DND-41 (cell line): ENCODE results near the gene EIF4G3.

Experiments
- ATAC-seq: fragments of 200-7000 bp; cut with Tn5 transposase; 3 replicates; pipeline ENCODE4 v1.9.1; 2021; ENCODE audit warnings: low read depth; ENCODE audit not compliant: insufficient read depth
- DNase-seq: peaks from one replicate; pipeline ENCODE4 v3.0.0-alpha.2; 2020
- H2AFZ ChIP-seq: 2 replicates; pipeline ENCODE4 v1.6.0; 2012; ENCODE audit warnings: low read depth, low read length
- H3K27ac ChIP-seq: 2 replicates; pipeline ENCODE4 v1.5.1; 2012; ENCODE audit warnings: low read length, inconsistent platforms
- H3K27me3 ChIP-seq: fragments of 200-600 bp; sonication (generic); 2 replicates; pipeline ENCODE4 v1.6.0; 2012; ENCODE audit warnings: low read length, mild to moderate bottlenecking, inconsistent platforms; ENCODE audit not compliant: insufficient read depth, poor library complexity
- H3K36me3 ChIP-seq: 2 replicates; pipeline ENCODE4 v1.5.1; 2012; ENCODE audit warnings: low read length, inconsistent platforms; ENCODE audit not compliant: insufficient read depth
- H3K4me1 ChIP-seq: 2 replicates; pipeline ENCODE4 v1.5.1; 2012; ENCODE audit warnings: mild to moderate bottlenecking, low read length; ENCODE audit not compliant: insufficient read depth
- H3K4me2 ChIP-seq: 2 replicates; pipeline ENCODE4 v1.6.0; 2012; ENCODE audit warnings: mild to moderate bottlenecking, moderate library complexity, low read length, inconsistent platforms; ENCODE audit not compliant: insufficient read depth
- H3K4me3 ChIP-seq, 2 experiments: fragments of 200-600 bp in 1 of 2; shearing (Covaris generic) in 1 of 2; 2 replicates each; pipeline ENCODE4 v1.5.1; 2012 to 2016; ENCODE audit warnings: inconsistent platforms in 2 of 2, low read length in 2 of 2, mild to moderate bottlenecking in 2 of 2, low read depth in 1 of 2, moderate library complexity in 1 of 2
- H3K79me2 ChIP-seq: 2 replicates; pipeline ENCODE4 v1.6.0; 2012; ENCODE audit warnings: low read length, inconsistent platforms; ENCODE audit not compliant: insufficient read depth
- H3K9ac ChIP-seq: 2 replicates; pipeline ENCODE4 v1.6.0; 2012; ENCODE audit warnings: low read depth, mild to moderate bottlenecking, inconsistent platforms, low read length, moderate library complexity
- H3K9me3 ChIP-seq: 2 replicates; pipeline ENCODE4 v1.5.1; 2012; ENCODE audit warnings: low read length, moderate library complexity, mild to moderate bottlenecking, inconsistent platforms; ENCODE audit not compliant: insufficient read depth, severe bottlenecking
- H4K20me1 ChIP-seq: 2 replicates; pipeline ENCODE4 v1.6.0; 2012; ENCODE audit warnings: low read length; ENCODE audit not compliant: insufficient read depth
- EZH2 ChIP-seq: IDR thresholded peaks from 3 replicates; pipeline ENCODE4 v1.6.1; 2012; ENCODE audit warnings: borderline replicate concordance, low read depth, mild to moderate bottlenecking, moderate library complexity, low read length, inconsistent platforms; ENCODE audit not compliant: severe bottlenecking
- TF ChIP-seq, protein P1 (sequence below): IDR thresholded peaks from 2 replicates; pipeline ENCODE4 v1.5.1; 2012; ENCODE audit warnings: borderline replicate concordance, low read length, moderate library complexity, mild to moderate bottlenecking; ENCODE audit not compliant: poor library complexity, severe bottlenecking; ENCODE audit errors: extremely low read depth

EIF4G3 gene

DNA sequence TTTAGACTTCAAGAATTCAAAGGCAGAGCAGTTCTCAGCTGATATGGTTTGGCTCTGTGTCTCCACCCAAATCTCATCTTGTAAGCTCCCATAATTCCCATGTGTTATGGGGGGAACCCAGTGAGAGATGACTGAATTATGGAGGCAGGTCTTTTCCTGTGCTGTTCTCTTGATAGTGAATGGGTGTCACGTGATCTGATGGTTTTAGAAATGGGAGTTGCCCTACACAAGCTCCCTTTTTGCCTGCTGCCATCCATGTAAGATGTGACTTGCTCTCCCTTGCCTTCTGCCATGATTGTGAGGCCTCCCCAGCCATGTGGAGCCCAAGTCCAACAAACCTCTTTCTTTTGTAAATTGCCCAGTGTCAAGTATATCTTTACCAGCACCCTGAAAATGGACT is 146.5 kb downstream of the EIF4G3 start:
- no peaks in the 10 kb centered on the region for H3K4me1 ChIP-seq
- ATAC-seq (no peak), DNase-seq (no peak)
- H3K4me3 ChIP-seq: no peak overlapping the region
- H3K4me2 ChIP-seq: no peak overlapping the region
- no peaks in the 10 kb centered on the region for H3K27me3 ChIP-seq
- peaks cover 14% of the 10 kb centered on the region; the same call in 1 of the 2 replicates for H3K36me3 ChIP-seq
- H3K9ac ChIP-seq: no peak overlapping the region
- TF ChIP-seq, protein P1, sequence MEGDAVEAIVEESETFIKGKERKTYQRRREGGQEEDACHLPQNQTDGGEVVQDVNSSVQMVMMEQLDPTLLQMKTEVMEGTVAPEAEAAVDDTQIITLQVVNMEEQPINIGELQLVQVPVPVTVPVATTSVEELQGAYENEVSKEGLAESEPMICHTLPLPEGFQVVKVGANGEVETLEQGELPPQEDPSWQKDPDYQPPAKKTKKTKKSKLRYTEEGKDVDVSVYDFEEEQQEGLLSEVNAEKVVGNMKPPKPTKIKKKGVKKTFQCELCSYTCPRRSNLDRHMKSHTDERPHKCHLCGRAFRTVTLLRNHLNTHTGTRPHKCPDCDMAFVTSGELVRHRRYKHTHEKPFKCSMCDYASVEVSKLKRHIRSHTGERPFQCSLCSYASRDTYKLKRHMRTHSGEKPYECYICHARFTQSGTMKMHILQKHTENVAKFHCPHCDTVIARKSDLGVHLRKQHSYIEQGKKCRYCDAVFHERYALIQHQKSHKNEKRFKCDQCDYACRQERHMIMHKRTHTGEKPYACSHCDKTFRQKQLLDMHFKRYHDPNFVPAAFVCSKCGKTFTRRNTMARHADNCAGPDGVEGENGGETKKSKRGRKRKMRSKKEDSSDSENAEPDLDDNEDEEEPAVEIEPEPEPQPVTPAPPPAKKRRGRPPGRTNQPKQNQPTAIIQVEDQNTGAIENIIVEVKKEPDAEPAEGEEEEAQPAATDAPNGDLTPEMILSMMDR: no peak
- no peak for TF ChIP-seq EZH2
- no peak overlapping the region for H3K27ac ChIP-seq
- peaks cover 3% of the 10 kb centered on the region; the same call in 1 of the 2 replicates for H4K20me1 ChIP-seq
- peaks cover under 1% of the 10 kb centered on the region for H3K9me3 ChIP-seq
- peaks cover 25% of the 10 kb centered on the region for H3K79me2 ChIP-seq
- no peak overlapping the region for H2AFZ ChIP-seq

DNA sequence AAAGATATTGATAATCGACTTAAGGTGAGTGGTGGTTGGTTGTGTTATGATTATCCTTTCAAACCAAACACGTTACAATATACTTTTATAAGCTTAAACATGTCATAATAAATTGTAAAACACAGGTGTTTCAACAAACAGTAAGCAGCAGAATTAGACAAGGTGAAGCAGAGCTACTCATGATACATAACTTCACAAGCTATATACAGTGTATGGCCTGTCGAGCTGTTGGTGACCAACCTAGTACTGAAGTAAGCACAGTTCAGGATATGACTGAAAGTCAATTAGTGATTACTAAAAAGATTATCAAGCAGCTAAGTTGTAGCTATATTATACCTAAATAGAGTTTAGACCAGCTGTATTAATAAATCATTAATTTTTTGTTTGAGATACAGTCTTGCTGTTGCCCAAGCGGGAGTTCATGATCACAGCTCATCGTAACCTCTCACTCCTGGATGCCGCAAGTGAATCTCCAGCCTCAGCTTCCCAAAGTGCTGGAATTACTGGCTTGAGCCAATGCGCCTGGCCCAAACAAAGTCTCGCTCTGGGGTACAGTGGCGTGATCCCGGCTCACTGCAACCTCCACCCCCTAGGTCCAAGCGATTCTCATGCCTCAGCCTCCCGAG is 148.1 kb downstream of the EIF4G3 start:
- H3K27ac ChIP-seq: no peak overlapping the region
- ATAC-seq: no peak

DNA sequence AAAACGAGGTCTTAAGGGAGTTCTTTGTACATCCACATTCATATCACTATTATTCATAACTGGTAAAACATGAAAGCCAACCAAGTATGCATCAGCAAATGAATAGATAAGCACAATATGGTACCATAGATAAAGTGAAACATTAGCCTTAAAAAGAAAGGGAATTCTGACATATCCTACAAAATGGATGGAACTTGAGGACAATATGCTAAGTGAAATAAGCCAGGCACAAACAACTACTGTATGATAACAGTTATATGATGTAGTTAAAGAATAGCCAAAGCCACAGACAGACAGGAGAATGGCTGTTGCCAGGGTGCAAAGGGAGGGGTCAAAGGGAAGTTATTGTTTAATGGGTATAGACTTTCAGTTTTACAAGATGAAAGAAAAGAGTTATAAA is 148.9 kb downstream of the EIF4G3 start:
- H4K20me1 ChIP-seq: no peaks in the 10 kb centered on the region
- peaks cover 11% of the 10 kb centered on the region; the same call in 1 of the 2 replicates for H3K36me3 ChIP-seq
- H2AFZ ChIP-seq: no peak overlapping the region
- TF ChIP-seq EZH2: no peak
- TF ChIP-seq, protein P1: no peak
- H3K9ac ChIP-seq: no peak overlapping the region
- H3K9me3 ChIP-seq: peaks cover 4% of the 10 kb centered on the region
- peaks cover 2% of the 10 kb centered on the region for H3K4me1 ChIP-seq
- H3K79me2 ChIP-seq: peaks cover 26% of the 10 kb centered on the region
- no peak for DNase-seq
- no peak overlapping the region for H3K27ac ChIP-seq
- no peaks in the 10 kb centered on the region for H3K27me3 ChIP-seq
- no peak overlapping the region for H3K4me3 ChIP-seq
- ATAC-seq: no peak
- H3K4me2 ChIP-seq: no peak overlapping the region

More for the DNA sequence above, 148.1 kb downstream of the EIF4G3 start:
- no peak for DNase-seq
- Histone ChIP-seq H3K9ac (no peak overlapping the region), H3K4me2 (no peak overlapping the region), H3K4me1 (no peaks in the 10 kb centered on the region), H2AFZ (no peak overlapping the region), H3K79me2 (peaks cover 27% of the 10 kb centered on the region), H3K27me3 (no peaks in the 10 kb centered on the region), H4K20me1 (no peaks in the 10 kb centered on the region), H3K9me3 (peaks cover 4% of the 10 kb centered on the region), H3K36me3 (peaks cover 11% of the 10 kb centered on the region; the same call in 1 of the 2 replicates), H3K4me3 (no peak overlapping the region)
- TF ChIP-seq EZH2: no peak
- TF ChIP-seq, protein P1: no peak
